GM12892 (cell line): ENCODE data around the gene DPYSL4.

Source experiments
- POLR2A ChIP-seq: IDR thresholded peaks from 2 replicates; pipeline ENCODE4 v1.6.1; 2011; ENCODE audit warnings: low read depth, low read length, control low read depth
- POLR2AphosphoS5 ChIP-seq: IDR thresholded peaks from 2 replicates; pipeline ENCODE4 v1.6.1; 2011; ENCODE audit warnings: low read depth, low read length, control low read depth
- TAF1 ChIP-seq: IDR thresholded peaks from 2 replicates; pipeline ENCODE4 v1.6.1; 2011; ENCODE audit warnings: low read depth, mild to moderate bottlenecking, control low read depth, low read length, borderline replicate concordance

DNA sequence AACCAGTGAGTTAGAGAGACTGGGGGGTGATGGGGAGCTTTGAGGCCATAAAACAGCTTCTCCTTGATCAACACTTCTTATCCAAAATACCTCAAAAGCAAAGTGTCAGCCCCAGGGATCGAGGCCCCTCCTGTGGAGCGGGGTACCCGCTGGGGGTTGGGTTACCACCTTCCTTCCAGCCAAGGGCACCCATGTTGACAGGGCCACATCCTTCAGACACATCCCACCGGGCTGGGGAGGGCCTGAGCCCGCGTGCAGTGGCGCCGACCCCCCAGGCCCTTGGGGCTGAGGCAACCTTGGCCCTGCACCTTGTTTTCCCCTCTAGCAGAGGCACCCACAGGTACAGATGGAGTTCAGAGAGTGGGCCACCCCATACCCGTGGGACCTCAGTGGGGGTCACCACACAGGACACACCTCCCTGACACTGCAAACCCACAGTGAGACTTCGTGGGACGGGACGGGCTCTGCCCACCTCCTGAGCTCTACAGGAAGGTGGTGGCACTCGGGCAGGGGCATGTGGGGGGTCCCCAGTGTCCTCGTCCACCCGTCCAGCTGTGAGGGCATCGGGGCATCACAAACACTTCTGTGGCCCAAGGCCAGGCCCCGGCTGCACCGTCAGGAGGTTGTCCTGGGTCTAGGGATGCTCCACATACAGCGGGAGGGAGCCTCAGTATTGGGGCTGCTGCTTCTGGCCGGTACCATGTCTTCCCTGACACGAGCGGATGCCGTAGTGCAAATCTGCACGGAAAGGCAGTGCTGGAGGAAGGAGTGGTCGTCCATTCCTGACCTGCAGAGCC is 10.7 kb downstream of the DPYSL4 start:
- TF ChIP-seq POLR2A (no peak), POLR2AphosphoS5 (no peak), TAF1 (no peak)
